K562 (cell line): ENCODE measurements around the gene RFPL1. TPM values are rescaled to one million over a fixed set of nuclear protein-coding genes. Genes with fewer than 3 reads are reported as not detected.

Source experiments
- AFF4 ChIP-seq: sonication (generic); formaldehyde crosslinking; IDR thresholded peaks from 2 replicates; pipeline ENCODE4 v1.8.0; 2023; ENCODE audit warnings: mild to moderate bottlenecking, missing genetic modification reagents
- BCLAF1 ChIP-seq, 2 experiments: fragments of 450-650 bp in 1 of 2; IDR thresholded peaks; 2 replicates each; pipeline ENCODE4 v1.6.1; 2011 to 2017; ENCODE audit warnings: low read depth in 2 of 2, antibody characterized with exemption in 1 of 2, borderline replicate concordance in 1 of 2, low read length in 1 of 2, mild to moderate bottlenecking in 1 of 2, mixed read lengths in 1 of 2; ENCODE audit not compliant: control insufficient read depth in 1 of 2
- CBX1 ChIP-seq: sonication (generic); IDR thresholded peaks from 2 replicates; pipeline ENCODE4 v1.6.1; 2016; ENCODE audit warnings: antibody characterized with exemption, low read depth, mild to moderate bottlenecking
- FOXA3 ChIP-seq, 2 experiments: fragments of 450-650 bp in 1 of 2; sonication (generic) in 1 of 2; formaldehyde crosslinking; IDR thresholded peaks in 1 of 2; conservative IDR thresholded peaks in 1 of 2; 2 replicates each; pipeline versions ENCODE4 v1.4.0 to v1.8.0; 2020 to 2022; ENCODE audit warnings: mild to moderate bottlenecking in 2 of 2, missing genetic modification reagents in 1 of 2
- FOXP1 ChIP-seq: sonication (generic); formaldehyde crosslinking; IDR thresholded peaks from 2 replicates; pipeline ENCODE4 v1.8.0; 2022; ENCODE audit warnings: mild to moderate bottlenecking, missing genetic modification reagents
- GABPB1 ChIP-seq: sonication (generic); formaldehyde crosslinking; IDR thresholded peaks from 2 replicates; pipeline ENCODE4 v1.8.0; 2022; ENCODE audit warnings: mild to moderate bottlenecking, missing genetic modification reagents
- MTA1 ChIP-seq: fragments of 450-650 bp; IDR thresholded peaks from 2 replicates; pipeline ENCODE4 v1.6.1; 2017; ENCODE audit warnings: borderline replicate concordance
- TGIF2 ChIP-seq: sonication (generic); formaldehyde crosslinking; IDR thresholded peaks from 2 replicates; pipeline ENCODE4 v1.8.1; 2022; ENCODE audit warnings: mild to moderate bottlenecking, missing genetic modification reagents, moderate library complexity
- ZBTB40 ChIP-seq, 2 experiments: fragments of 450-650 bp in 1 of 2; sonication (generic) in 1 of 2; formaldehyde crosslinking in 1 of 2; IDR thresholded peaks; 2 replicates each; pipeline versions ENCODE4 v1.7.1 to v1.9.0; 2016 to 2022; ENCODE audit warnings: inconsistent platforms in 1 of 2, mild to moderate bottlenecking in 1 of 2, missing genetic modification reagents in 1 of 2
- polyA plus RNA-seq, 8 experiments: library from polyadenylated mRNA; depleted of rRNA in 4 of 8; stranded (reverse) in 5 of 8; unstranded in 3 of 8; fragments of >200 nt; fragmentation: Nextera tagmentation in 2 of 8; fragmentation: Illumina TruSeq in 1 of 8; extraction: Ambion mirVana in 2 of 8; extraction: Trizol in 1 of 8; gene quantifications; 2 replicates each; pipeline versions ENCODE4 v1.2.1 to v1.2.3, GENCODE V29; 2011 to 2014; ENCODE audit warnings: inconsistent platforms in 1 of 8, missing spikeins in 1 of 8
- total RNA-seq, 7 experiments: library from RNA; depleted of rRNA in 6 of 7; stranded (reverse); fragments of >200 nt in 6 of 7; fragmentation: Illumina TruSeq in 2 of 7; extraction: Trizol in 2 of 7; gene quantifications; 2 replicates each; pipeline versions ENCODE4 v1.2.1 to v1.2.3, GENCODE V29; 2011 to 2021; ENCODE audit warnings: low replicate concordance in 1 of 7

RFPL1 gene
- total and polyA plus RNA-seq, 9 of the 15 experiments (the other 6 are each of a cell fraction or from before 2014, with no cell fraction given) = not detected

- TF ChIP-seq ZBTB40 (IDR thresholded peaks at IDR 0.05) = no peak
- 0 out of 2 replicates have a peak, but pooled peaks have one; percentile 29 for TF ChIP-seq ZBTB40 (CRISPR knock-in tag; IDR thresholded peaks at IDR 0.05)
- peak; percentile 15; the same call in 1 of the 2 replicates for TF ChIP-seq GABPB1
- TF ChIP-seq CBX1 = peak; percentile 26; the same call in 1 of the 2 replicates
- TF ChIP-seq BCLAF1 (IDR thresholded peaks at IDR 0.05; ENCODE audit: borderline replicate concordance in 1 of 2, control insufficient read depth in 1 of 2, low read depth in 2 of 2, low read length in 1 of 2) = no peak
- peak; percentile 90 for TF ChIP-seq TGIF2 (CRISPR knock-in tag)
- TF ChIP-seq AFF4 (CRISPR knock-in tag) = peak; percentile 82; the same call in 1 of the 2 replicates
- TF ChIP-seq FOXP1 (CRISPR knock-in tag) = peak; percentile 94
- peak; percentile 85 for TF ChIP-seq MTA1
- peak in 1 of 2 experiments; percentile 65; a peak in 2 of 4 replicates for TF ChIP-seq FOXA3 (CRISPR knock-in tag; conservative IDR thresholded peaks at IDR 0.05 in 1 of 2, IDR thresholded peaks at IDR 0.05 in 1 of 2)
Observed at GRCh38 chr22:29480512-29481264, 42.3 kb downstream of the RFPL1 start (continued).
